RWPE2 (cell line): ENCODE results near the gene RNF220.

ENCODE experiments used
- ATAC-seq: fragments of 200-7000 bp; cut with Tn5 transposase; 3 replicates; pipeline ENCODE4 v1.9.1; 2021; ENCODE audit warnings: low read depth
- DNase-seq: peaks from one replicate; pipeline ENCODE4 v3.0.0-alpha.2; 2020; ENCODE audit warnings: low spot score
- H3K27ac ChIP-seq: fragments of 450-650 bp; 2 replicates; pipeline ENCODE4 v1.5.1; 2017; ENCODE audit warnings: mild to moderate bottlenecking; ENCODE audit not compliant: poor library complexity, severe bottlenecking
- H3K27me3 ChIP-seq: fragments of 250-450 bp; sonication (Bioruptor Pico); 2 replicates; pipeline ENCODE4 v1.5.1; 2021; ENCODE audit warnings: mild to moderate bottlenecking, moderate library complexity; ENCODE audit not compliant: insufficient read depth, poor library complexity, severe bottlenecking
- H3K36me3 ChIP-seq: fragments of 250-450 bp; sonication (Bioruptor Pico); 2 replicates; pipeline ENCODE4 v1.5.1; 2020; ENCODE audit warnings: low read depth, mild to moderate bottlenecking, moderate library complexity
- H3K4me1 ChIP-seq: fragments of 250-450 bp; sonication (Bioruptor Pico); 2 replicates; pipeline ENCODE4 v1.5.1; 2021; ENCODE audit warnings: mild to moderate bottlenecking, moderate library complexity; ENCODE audit not compliant: insufficient read depth, poor library complexity, severe bottlenecking
- H3K4me3 ChIP-seq: fragments of 250-450 bp; sonication (Bioruptor Pico); 2 replicates; pipeline ENCODE4 v1.5.1; 2021; ENCODE audit warnings: mild to moderate bottlenecking, moderate library complexity; ENCODE audit not compliant: severe bottlenecking
- H3K9me3 ChIP-seq: fragments of 250-450 bp; sonication (Bioruptor Pico); 2 replicates; pipeline ENCODE4 v1.5.1; 2021; ENCODE audit warnings: mild to moderate bottlenecking, moderate library complexity; ENCODE audit not compliant: severe bottlenecking
- TF ChIP-seq, protein P1 (sequence below): fragments of 450-650 bp; IDR thresholded peaks from one replicate; pipeline ENCODE4 v1.5.1; 2017; ENCODE audit warnings: mild to moderate bottlenecking, moderate library complexity; ENCODE audit not compliant: poor library complexity, severe bottlenecking

Gene RNF220

GRCh38 chr1:44390277-44390676 is 14.8 kb upstream of the RNF220 start:
- Histone ChIP-seq H3K36me3 (no peaks in the 10 kb centered on the region), H3K9me3 (no peaks in the 10 kb centered on the region), H3K27ac (no peak overlapping the region), H3K27me3 (peaks cover 26% of the 10 kb centered on the region), H3K4me1 (no peaks in the 10 kb centered on the region), H3K4me3 (no peak overlapping the region)
- ATAC-seq = peak; percentile 54; the same call in 2 of the 3 replicates
- TF ChIP-seq, protein P1, sequence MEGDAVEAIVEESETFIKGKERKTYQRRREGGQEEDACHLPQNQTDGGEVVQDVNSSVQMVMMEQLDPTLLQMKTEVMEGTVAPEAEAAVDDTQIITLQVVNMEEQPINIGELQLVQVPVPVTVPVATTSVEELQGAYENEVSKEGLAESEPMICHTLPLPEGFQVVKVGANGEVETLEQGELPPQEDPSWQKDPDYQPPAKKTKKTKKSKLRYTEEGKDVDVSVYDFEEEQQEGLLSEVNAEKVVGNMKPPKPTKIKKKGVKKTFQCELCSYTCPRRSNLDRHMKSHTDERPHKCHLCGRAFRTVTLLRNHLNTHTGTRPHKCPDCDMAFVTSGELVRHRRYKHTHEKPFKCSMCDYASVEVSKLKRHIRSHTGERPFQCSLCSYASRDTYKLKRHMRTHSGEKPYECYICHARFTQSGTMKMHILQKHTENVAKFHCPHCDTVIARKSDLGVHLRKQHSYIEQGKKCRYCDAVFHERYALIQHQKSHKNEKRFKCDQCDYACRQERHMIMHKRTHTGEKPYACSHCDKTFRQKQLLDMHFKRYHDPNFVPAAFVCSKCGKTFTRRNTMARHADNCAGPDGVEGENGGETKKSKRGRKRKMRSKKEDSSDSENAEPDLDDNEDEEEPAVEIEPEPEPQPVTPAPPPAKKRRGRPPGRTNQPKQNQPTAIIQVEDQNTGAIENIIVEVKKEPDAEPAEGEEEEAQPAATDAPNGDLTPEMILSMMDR = no peak
- DNase-seq = no peak

GRCh38 chr1:44401256-44402228 is 3.5 kb upstream of the RNF220 start:
- Histone ChIP-seq H3K27ac (no peak overlapping the region), H3K9me3 (no peaks in the 10 kb centered on the region), H3K27me3 (peaks cover 78% of the 10 kb centered on the region), H3K4me1 (no peaks in the 10 kb centered on the region), H3K4me3 (no peak overlapping the region), H3K36me3 (no peaks in the 10 kb centered on the region)
- ATAC-seq (no peak), DNase-seq (no peak)
- TF ChIP-seq, protein P1 = no peak

DNA sequence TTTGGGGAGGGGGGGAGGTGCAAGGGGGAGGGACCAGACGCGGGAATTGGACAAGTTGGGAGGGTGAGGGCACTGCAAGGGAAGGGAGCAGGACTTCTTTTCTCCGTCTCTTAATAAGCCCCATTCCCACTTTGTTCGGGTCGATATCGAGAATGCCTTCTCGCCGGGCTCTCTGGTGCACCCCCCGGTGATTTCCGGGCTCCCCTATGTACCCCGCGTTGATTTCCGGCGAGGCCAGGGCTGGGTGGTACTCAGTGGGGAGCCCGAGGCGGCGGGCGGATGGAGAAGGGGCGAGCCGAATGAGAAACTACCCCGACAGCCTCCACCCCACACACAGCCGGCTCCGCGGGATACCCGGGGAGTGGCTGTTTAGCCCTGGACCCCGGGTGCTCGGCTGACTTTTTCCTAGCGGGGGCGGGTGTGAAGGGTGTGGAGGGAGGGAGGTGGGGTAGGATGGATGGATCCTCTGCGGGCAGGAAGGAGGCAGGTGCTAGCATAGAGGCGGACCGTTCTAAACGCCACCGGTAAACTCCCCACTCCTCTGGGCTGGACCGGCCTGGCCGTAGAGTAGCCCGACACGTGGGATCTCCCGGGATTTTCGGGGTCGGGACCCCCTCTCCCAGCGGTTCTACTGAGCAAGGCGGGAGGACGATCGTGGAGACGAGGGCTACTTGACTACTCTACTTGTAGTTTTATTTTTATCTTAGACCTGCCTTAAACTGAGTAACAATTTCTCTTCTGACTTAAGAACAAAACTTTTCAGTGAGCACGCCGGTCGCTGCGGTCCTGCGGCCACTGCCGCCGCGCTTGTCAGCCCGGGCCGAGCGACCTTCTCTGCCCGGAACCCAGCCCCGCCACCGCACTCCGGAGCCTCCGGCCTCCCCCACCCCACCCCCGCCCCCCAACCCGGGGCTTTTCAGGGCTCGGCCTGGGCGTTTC is 1.0 kb downstream of the RNF220 start:
- DNase-seq = no peak
- H3K27ac ChIP-seq = no peak overlapping the region
- peak; percentile 64 for ATAC-seq
- TF ChIP-seq, protein P1 = no peak
- peak overlapping the region; percentile 22 for H3K4me3 ChIP-seq
- no peaks in the 10 kb centered on the region for H3K4me1 ChIP-seq
- peaks cover 87% of the 10 kb centered on the region for H3K27me3 ChIP-seq
- no peaks in the 10 kb centered on the region for H3K36me3 ChIP-seq
- peaks cover 2% of the 10 kb centered on the region for H3K9me3 ChIP-seq

- ATAC-seq (peak; percentile 24; the same call in 2 of the 3 replicates), DNase-seq (no peak)
- no peaks in the 10 kb centered on the region for H3K4me1 ChIP-seq
- H3K27me3 ChIP-seq = peaks cover 87% of the 10 kb centered on the region
- no peaks in the 10 kb centered on the region for H3K36me3 ChIP-seq
- H3K9me3 ChIP-seq = peaks cover 2% of the 10 kb centered on the region
- H3K4me3 ChIP-seq = no peak overlapping the region
- no peak overlapping the region for H3K27ac ChIP-seq
- TF ChIP-seq, protein P1 = no peak
Observed at GRCh38 chr1:44406737-44407429, 1.8 kb downstream of the RNF220 start.
